ENCODE data around the gene MTHFD1L.

DNA sequence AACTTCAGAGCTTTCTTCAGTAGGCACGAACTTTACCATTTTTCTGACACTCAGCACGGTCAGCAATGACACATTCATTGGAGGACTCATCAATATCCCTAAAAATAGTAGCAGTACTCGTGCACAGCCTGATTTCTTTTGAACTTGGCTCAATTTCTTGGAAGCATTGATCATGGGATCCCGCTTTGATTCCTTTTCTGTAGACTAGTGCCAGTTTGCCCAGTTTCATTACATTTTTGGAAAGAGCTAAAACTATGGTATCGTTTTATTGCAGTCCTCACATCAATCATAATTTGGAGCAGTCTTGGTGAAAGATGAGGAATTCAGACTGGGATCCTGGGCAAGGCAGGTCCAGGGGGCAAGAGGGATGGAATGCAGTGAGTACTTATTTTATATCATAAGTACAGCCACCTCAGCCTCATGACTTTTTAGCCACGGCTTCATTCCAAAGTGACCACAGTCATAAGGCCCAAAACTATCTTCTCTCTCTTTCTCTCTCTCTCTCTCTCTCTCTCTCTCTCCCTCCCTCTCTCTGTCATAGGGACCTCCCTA, 203.3 kb downstream of the MTHFD1L start:
- TF ChIP-seq, protein P1, sequence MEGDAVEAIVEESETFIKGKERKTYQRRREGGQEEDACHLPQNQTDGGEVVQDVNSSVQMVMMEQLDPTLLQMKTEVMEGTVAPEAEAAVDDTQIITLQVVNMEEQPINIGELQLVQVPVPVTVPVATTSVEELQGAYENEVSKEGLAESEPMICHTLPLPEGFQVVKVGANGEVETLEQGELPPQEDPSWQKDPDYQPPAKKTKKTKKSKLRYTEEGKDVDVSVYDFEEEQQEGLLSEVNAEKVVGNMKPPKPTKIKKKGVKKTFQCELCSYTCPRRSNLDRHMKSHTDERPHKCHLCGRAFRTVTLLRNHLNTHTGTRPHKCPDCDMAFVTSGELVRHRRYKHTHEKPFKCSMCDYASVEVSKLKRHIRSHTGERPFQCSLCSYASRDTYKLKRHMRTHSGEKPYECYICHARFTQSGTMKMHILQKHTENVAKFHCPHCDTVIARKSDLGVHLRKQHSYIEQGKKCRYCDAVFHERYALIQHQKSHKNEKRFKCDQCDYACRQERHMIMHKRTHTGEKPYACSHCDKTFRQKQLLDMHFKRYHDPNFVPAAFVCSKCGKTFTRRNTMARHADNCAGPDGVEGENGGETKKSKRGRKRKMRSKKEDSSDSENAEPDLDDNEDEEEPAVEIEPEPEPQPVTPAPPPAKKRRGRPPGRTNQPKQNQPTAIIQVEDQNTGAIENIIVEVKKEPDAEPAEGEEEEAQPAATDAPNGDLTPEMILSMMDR (IDR thresholded peaks at IDR 0.05) = no peak
- no peak for TF ChIP-seq POLR2A (IDR thresholded peaks at IDR 0.05)

Measured in body of pancreas (tissue), 4 donors.